Measurements from ENCODE around the gene ADARB2.

DNA sequence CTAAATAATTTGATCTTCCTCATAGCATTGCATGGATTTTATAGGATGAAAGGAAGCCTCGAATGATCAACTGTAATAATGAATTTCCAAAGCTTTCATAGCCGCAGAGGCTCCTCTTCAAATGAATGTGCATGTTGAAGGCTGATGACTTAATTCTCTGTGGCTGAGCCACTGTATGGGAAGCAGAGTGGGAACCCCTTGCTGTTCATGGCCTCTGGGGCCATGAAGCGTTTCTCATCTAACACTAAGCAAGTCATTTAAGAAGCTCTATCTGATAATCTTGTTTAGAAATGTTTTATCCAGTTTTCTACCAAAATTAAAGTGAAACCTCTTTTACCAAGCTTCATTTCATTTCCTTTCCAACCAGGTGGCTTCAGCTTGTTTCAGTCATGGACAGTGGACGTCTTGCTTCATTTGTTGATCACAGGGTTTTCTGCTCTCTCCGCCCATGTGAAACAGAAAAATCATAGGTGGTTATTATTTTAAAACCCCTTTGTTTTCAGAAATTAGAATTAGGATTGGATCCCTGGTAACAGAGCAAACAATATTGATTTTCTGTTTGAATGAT lies 10.3 kb upstream of the ADARB2 start:
- no peak for TF ChIP-seq POLR2A (IDR thresholded peaks at IDR 0.05)
- TF ChIP-seq, protein P1, sequence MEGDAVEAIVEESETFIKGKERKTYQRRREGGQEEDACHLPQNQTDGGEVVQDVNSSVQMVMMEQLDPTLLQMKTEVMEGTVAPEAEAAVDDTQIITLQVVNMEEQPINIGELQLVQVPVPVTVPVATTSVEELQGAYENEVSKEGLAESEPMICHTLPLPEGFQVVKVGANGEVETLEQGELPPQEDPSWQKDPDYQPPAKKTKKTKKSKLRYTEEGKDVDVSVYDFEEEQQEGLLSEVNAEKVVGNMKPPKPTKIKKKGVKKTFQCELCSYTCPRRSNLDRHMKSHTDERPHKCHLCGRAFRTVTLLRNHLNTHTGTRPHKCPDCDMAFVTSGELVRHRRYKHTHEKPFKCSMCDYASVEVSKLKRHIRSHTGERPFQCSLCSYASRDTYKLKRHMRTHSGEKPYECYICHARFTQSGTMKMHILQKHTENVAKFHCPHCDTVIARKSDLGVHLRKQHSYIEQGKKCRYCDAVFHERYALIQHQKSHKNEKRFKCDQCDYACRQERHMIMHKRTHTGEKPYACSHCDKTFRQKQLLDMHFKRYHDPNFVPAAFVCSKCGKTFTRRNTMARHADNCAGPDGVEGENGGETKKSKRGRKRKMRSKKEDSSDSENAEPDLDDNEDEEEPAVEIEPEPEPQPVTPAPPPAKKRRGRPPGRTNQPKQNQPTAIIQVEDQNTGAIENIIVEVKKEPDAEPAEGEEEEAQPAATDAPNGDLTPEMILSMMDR (IDR thresholded peaks at IDR 0.05), result no peak
- no peak for TF ChIP-seq EP300 (IDR thresholded peaks at IDR 0.05)
